CD4-positive, CD25-positive, alpha-beta regulatory T cell (primary cell): ENCODE data around the gene TBC1D22A. TPM values are rescaled to one million over a fixed set of nuclear protein-coding genes. Genes with fewer than 3 reads are reported as not detected.
A peak's percentile ranks its signal among the peaks of the same experiment; 100 is the strongest.

ENCODE experiments used
- ATAC-seq, 2 donors: fragments of 150-1000 bp; cut with Tn5 transposase; one replicate each; pipeline ENCODE4 v1.10.0; 2021; ENCODE audit warnings: low read depth in 2 of 2, moderate number of reproducible peaks in 2 of 2, moderate library complexity in 1 of 2
- DNase-seq, 3 donors: peaks; one replicate each; pipeline versions ENCODE4 v3.0.0 to v3.0.0-alpha.2; 2012 to 2022; ENCODE audit warnings: mixed read lengths in 1 of 3
- H3K27ac ChIP-seq: one replicate; pipeline ENCODE4 v1.7.0; 2013; ENCODE audit warnings: mild to moderate bottlenecking, low read length; ENCODE audit not compliant: insufficient read depth, poor library complexity, severe bottlenecking
- H3K27me3 ChIP-seq: one replicate; pipeline ENCODE4 v1.7.0; 2013; ENCODE audit warnings: low read length; ENCODE audit not compliant: control insufficient read depth, insufficient read depth
- H3K36me3 ChIP-seq: one replicate; pipeline ENCODE4 v1.7.0; 2013; ENCODE audit warnings: mild to moderate bottlenecking, low read length, moderate library complexity; ENCODE audit not compliant: control insufficient read depth, insufficient read depth
- H3K4me1 ChIP-seq: 2 replicates; pipeline ENCODE4 v1.7.0; 2013; ENCODE audit warnings: mild to moderate bottlenecking, low read length; ENCODE audit not compliant: insufficient read depth, control insufficient read depth, poor library complexity, severe bottlenecking
- H3K4me3 ChIP-seq: one replicate; pipeline ENCODE4 v1.7.0; 2013; ENCODE audit warnings: low read depth, mild to moderate bottlenecking, low read length, moderate library complexity
- H3K9me3 ChIP-seq, 2 experiments: 1 replicate in 1 of 2; 2 replicates in 1 of 2; pipeline ENCODE4 v1.7.0; 2013; ENCODE audit warnings: low read length in 2 of 2, mild to moderate bottlenecking in 1 of 2, moderate library complexity in 1 of 2; ENCODE audit not compliant: control insufficient read depth in 2 of 2
- H3K27ac Mint-ChIP-seq, 3 donors: one replicate each; pipeline ENCODE4 v1.8.0; 2020 to 2022; ENCODE audit warnings: mild to moderate bottlenecking in 3 of 3, mixed read lengths in 3 of 3, moderate library complexity in 2 of 3
- H3K27me3 Mint-ChIP-seq: one replicate; pipeline ENCODE4 v1.8.0; 2022; ENCODE audit warnings: mild to moderate bottlenecking, mixed read lengths
- H3K36me3 Mint-ChIP-seq: one replicate; pipeline ENCODE4 v1.8.0; 2020; ENCODE audit warnings: mixed read lengths
- H3K4me1 Mint-ChIP-seq, 4 donors: one replicate each; pipeline ENCODE4 v1.8.0; 2020 to 2022; ENCODE audit warnings: mixed read lengths in 4 of 4, mild to moderate bottlenecking in 1 of 4
- H3K4me3 Mint-ChIP-seq, 4 donors: one replicate each; pipeline ENCODE4 v1.8.0; 2020 to 2022; ENCODE audit warnings: mild to moderate bottlenecking in 4 of 4, mixed read lengths in 4 of 4, moderate library complexity in 3 of 4
- H3K9me3 Mint-ChIP-seq, 7 donors: one replicate each; pipeline ENCODE4 v1.8.0; 2020 to 2022; ENCODE audit warnings: mixed read lengths in 7 of 7, mild to moderate bottlenecking in 3 of 7, moderate library complexity in 2 of 7
- polyA plus RNA-seq, 4 donors: library from polyadenylated mRNA; unstranded; fragments of 300-500 nt; fragmentation: Illumina TruSeq; gene quantifications; one replicate each; pipeline ENCODE4 v1.2.3, GENCODE V29; 2021
- total RNA-seq: library from RNA; stranded (reverse); gene quantifications from one replicate; pipeline ENCODE4 v1.2.3, GENCODE V29; 2022

TBC1D22A gene
- total and polyA plus RNA-seq, 5 donors from 2014 or later: 19.8 to 42.5 (median 24.3) TPM

- H3K27me3 Mint-ChIP-seq: no peaks in the 10 kb centered on the region
- no peaks in the 10 kb centered on the region for H3K9me3 Mint-ChIP-seq
- H3K4me3 Mint-ChIP-seq: no peak overlapping the region
- H3K4me1 Mint-ChIP-seq: peaks cover 8 to 35% (median 25%) of the 10 kb centered on the region in 4 donors
- Histone ChIP-seq H3K4me3 (no peak overlapping the region), H3K9me3 (no peaks in the 10 kb centered on the region), H3K4me1 (peaks cover 16% of the 10 kb centered on the region), H3K27me3 (no peaks in the 10 kb centered on the region), H3K27ac (no peak overlapping the region), H3K36me3 (peaks cover 10% of the 10 kb centered on the region)
- no peak for ATAC-seq
- peak overlapping the region in 2 of 3 donors; percentile 49 to 64 for H3K27ac Mint-ChIP-seq
- no peak for DNase-seq
- H3K36me3 Mint-ChIP-seq: peaks cover 26% of the 10 kb centered on the region
Observed at GRCh38 chr22:46996595-46997310, 234.3 kb downstream of the TBC1D22A start.

GRCh38 chr22:46997311-46997970, 235.0 kb downstream of the TBC1D22A start:
- H3K9me3 ChIP-seq: no peaks in the 10 kb centered on the region
- ATAC-seq (no peak), DNase-seq (no peak)
- Mint-ChIP-seq H3K27me3 (no peaks in the 10 kb centered on the region), H3K9me3 (no peaks in the 10 kb centered on the region), H3K27ac (no peak overlapping the region), H3K4me1 (peaks cover 8 to 38% (median 25%) of the 10 kb centered on the region in 4 donors), H3K36me3 (peaks cover 27% of the 10 kb centered on the region), H3K4me3 (no peak overlapping the region)
- no peak overlapping the region for H3K4me3 ChIP-seq
- no peak overlapping the region for H3K27ac ChIP-seq
- peaks cover 3% of the 10 kb centered on the region for H3K36me3 ChIP-seq
- no peaks in the 10 kb centered on the region for H3K27me3 ChIP-seq
- H3K4me1 ChIP-seq: peaks cover 16% of the 10 kb centered on the region

- Mint-ChIP-seq H3K36me3 (peaks cover 24% of the 10 kb centered on the region), H3K9me3 (no peaks in the 10 kb centered on the region), H3K4me1 (peaks cover 8 to 35% (median 25%) of the 10 kb centered on the region in 4 donors), H3K4me3 (no peak overlapping the region), H3K27me3 (no peaks in the 10 kb centered on the region), H3K27ac (no peak overlapping the region)
- no peak for ATAC-seq
- Histone ChIP-seq H3K27me3 (no peaks in the 10 kb centered on the region), H3K9me3 (no peaks in the 10 kb centered on the region), H3K27ac (no peak overlapping the region), H3K4me3 (no peak overlapping the region), H3K36me3 (peaks cover 3% of the 10 kb centered on the region), H3K4me1 (peaks cover 16% of the 10 kb centered on the region)
- no peak for DNase-seq
Observed at GRCh38 chr22:46998331-46998730, 235.9 kb downstream of the TBC1D22A start.

GRCh38 chr22:47000256-47000655, 237.8 kb downstream of the TBC1D22A start:
- Mint-ChIP-seq H3K4me1 (peaks cover 8 to 33% (median 25%) of the 10 kb centered on the region in 4 donors), H3K4me3 (peak overlapping the region in 3 of 4 donors; percentile 4 to 70 (median 33))
- no peak for ATAC-seq

GRCh38 chr22:47000888-47001287, 238.4 kb downstream of the TBC1D22A start:
- no peak for DNase-seq
- Histone ChIP-seq H3K27ac (no peak overlapping the region), H3K4me1 (peaks cover 16% of the 10 kb centered on the region), H3K36me3 (peaks cover 3% of the 10 kb centered on the region), H3K27me3 (no peaks in the 10 kb centered on the region), H3K4me3 (peak overlapping the region; percentile 5), H3K9me3 (no peaks in the 10 kb centered on the region)
- Mint-ChIP-seq H3K9me3 (no peaks in the 10 kb centered on the region), H3K36me3 (peaks cover 24% of the 10 kb centered on the region), H3K27ac (peak overlapping the region in 2 of 3 donors; percentile 85 to 86), H3K4me3 (peak overlapping the region in 1 of 4 donors; percentile 70), H3K4me1 (peaks cover 8 to 33% (median 25%) of the 10 kb centered on the region in 4 donors), H3K27me3 (no peaks in the 10 kb centered on the region)
- ATAC-seq: peak in 1 of 2 donors; percentile 27

More at GRCh38 chr22:47000256-47000655, 237.8 kb downstream of the TBC1D22A start:
- Histone ChIP-seq H3K9me3 (no peaks in the 10 kb centered on the region), H3K4me3 (no peak overlapping the region), H3K4me1 (peaks cover 16% of the 10 kb centered on the region), H3K27me3 (no peaks in the 10 kb centered on the region), H3K27ac (no peak overlapping the region), H3K36me3 (peaks cover 2% of the 10 kb centered on the region)
- no peaks in the 10 kb centered on the region for H3K9me3 Mint-ChIP-seq
- H3K27me3 Mint-ChIP-seq: no peaks in the 10 kb centered on the region
- no peak for DNase-seq
- H3K27ac Mint-ChIP-seq: peak overlapping the region; percentile 86 to 88 (median 88)
- peaks cover 24% of the 10 kb centered on the region for H3K36me3 Mint-ChIP-seq

- H3K36me3 ChIP-seq: peaks cover 7% of the 10 kb centered on the region
- peaks cover 8 to 33% (median 25%) of the 10 kb centered on the region in 4 donors for H3K4me1 Mint-ChIP-seq
Observed at GRCh38 chr22:47001288-47001687, 238.8 kb downstream of the TBC1D22A start.

GRCh38 chr22:47002692-47003091, 240.2 kb downstream of the TBC1D22A start:
- ATAC-seq (no peak), DNase-seq (no peak)
- peaks cover 8 to 29% (median 20%) of the 10 kb centered on the region in 4 donors for H3K4me1 Mint-ChIP-seq
- H3K36me3 Mint-ChIP-seq: peaks cover 21% of the 10 kb centered on the region
- Histone ChIP-seq H3K27me3 (no peaks in the 10 kb centered on the region), H3K27ac (no peak overlapping the region), H3K36me3 (peaks cover 9% of the 10 kb centered on the region), H3K4me1 (peaks cover 16% of the 10 kb centered on the region), H3K9me3 (no peaks in the 10 kb centered on the region), H3K4me3 (no peak overlapping the region)
- H3K9me3 Mint-ChIP-seq: no peaks in the 10 kb centered on the region
- H3K27me3 Mint-ChIP-seq: no peaks in the 10 kb centered on the region
- H3K27ac Mint-ChIP-seq: peak overlapping the region in 1 of 3 donors; percentile 32
- no peak overlapping the region for H3K4me3 Mint-ChIP-seq

More at GRCh38 chr22:47001288-47001687, 238.8 kb downstream of the TBC1D22A start:
- H3K27me3 ChIP-seq: no peaks in the 10 kb centered on the region
- H3K9me3 Mint-ChIP-seq: no peaks in the 10 kb centered on the region
- H3K27ac ChIP-seq: no peak overlapping the region
- ATAC-seq: no peak
- peaks cover 24% of the 10 kb centered on the region for H3K36me3 Mint-ChIP-seq
- H3K27me3 Mint-ChIP-seq: no peaks in the 10 kb centered on the region
- peak in 1 of 3 donors; percentile 59 for DNase-seq
- no peak overlapping the region for H3K4me3 Mint-ChIP-seq
- H3K27ac Mint-ChIP-seq: no peak overlapping the region
- no peaks in the 10 kb centered on the region for H3K9me3 ChIP-seq
- peak overlapping the region; percentile 28 for H3K4me3 ChIP-seq
- peaks cover 16% of the 10 kb centered on the region for H3K4me1 ChIP-seq
